HEK293 (cell line): ENCODE results near the gene HPCAL1.

ENCODE experiments used
- ZBTB7A ChIP-seq: fragments of 450-650 bp; formaldehyde crosslinking; IDR thresholded peaks from 2 replicates; pipeline ENCODE4 v1.5.1; 2016; ENCODE audit warnings: low read depth, missing biosample characterization, missing genetic modification characterization
- ZNF530 ChIP-seq: fragments of 450-650 bp; formaldehyde crosslinking; IDR thresholded peaks from 2 replicates; pipeline ENCODE4 v1.5.1; 2016; ENCODE audit warnings: low read depth, missing biosample characterization, missing genetic modification characterization
- ZNF558 ChIP-seq: fragments of 450-650 bp; formaldehyde crosslinking; IDR thresholded peaks from 2 replicates; pipeline ENCODE4 v1.5.1; 2016; ENCODE audit warnings: missing biosample characterization, missing genetic modification characterization

- TF ChIP-seq ZNF558 (tag by site-specific recombination) (no peak), ZNF530 (tag by site-specific recombination) (no peak), ZBTB7A (tag by site-specific recombination) (no peak)
These were observed 41.0 kb downstream of the HPCAL1 start for GRCh38 chr2:10343658-10344057.
